ENCODE results near the gene MTHFSD.

DNA sequence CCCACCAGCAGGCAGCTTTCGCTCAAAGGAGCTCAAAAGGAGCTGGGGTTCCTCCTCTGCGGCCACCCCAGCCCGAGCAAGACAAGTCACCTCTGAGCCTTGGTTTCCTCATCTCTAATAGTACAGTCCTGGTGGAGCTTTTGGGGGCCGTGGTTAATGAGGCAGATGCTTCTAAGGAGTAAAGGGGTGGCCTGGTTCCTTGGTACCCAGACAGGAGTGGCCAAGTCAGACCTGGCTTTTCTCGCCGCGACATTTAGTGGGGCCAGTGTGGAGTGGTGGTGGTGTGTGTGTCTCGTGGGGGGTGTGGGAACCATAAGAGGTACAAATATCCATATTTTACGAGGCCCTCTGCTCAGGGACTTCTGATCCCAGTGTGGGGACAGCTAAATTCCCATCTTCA is 38.0 kb downstream of the MTHFSD start:
- TF ChIP-seq, protein P1, sequence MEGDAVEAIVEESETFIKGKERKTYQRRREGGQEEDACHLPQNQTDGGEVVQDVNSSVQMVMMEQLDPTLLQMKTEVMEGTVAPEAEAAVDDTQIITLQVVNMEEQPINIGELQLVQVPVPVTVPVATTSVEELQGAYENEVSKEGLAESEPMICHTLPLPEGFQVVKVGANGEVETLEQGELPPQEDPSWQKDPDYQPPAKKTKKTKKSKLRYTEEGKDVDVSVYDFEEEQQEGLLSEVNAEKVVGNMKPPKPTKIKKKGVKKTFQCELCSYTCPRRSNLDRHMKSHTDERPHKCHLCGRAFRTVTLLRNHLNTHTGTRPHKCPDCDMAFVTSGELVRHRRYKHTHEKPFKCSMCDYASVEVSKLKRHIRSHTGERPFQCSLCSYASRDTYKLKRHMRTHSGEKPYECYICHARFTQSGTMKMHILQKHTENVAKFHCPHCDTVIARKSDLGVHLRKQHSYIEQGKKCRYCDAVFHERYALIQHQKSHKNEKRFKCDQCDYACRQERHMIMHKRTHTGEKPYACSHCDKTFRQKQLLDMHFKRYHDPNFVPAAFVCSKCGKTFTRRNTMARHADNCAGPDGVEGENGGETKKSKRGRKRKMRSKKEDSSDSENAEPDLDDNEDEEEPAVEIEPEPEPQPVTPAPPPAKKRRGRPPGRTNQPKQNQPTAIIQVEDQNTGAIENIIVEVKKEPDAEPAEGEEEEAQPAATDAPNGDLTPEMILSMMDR (IDR thresholded peaks at IDR 0.05; ENCODE audit: low read length): no peak
- no peak for TF ChIP-seq EZH2 (optimal IDR thresholded peaks at IDR 0.05; ENCODE audit: low read depth, low read length)
- TF ChIP-seq EZH2phosphoT487 (IDR thresholded peaks at IDR 0.05; ENCODE audit: low read length): no peak

Measured in MM.1S (cell line).